Suprapubic skin (tissue), 4 donors: ENCODE measurements around the gene LCN10.

Experiments used
- EP300 ChIP-seq: sonication (generic); formaldehyde crosslinking; IDR thresholded peaks from one replicate; pipeline ENCODE4 v1.6.1; 2017; ENCODE audit warnings: antibody characterized with exemption
- POLR2A ChIP-seq, 2 donors: fragments of 450-650 bp; IDR thresholded peaks; one replicate each; pipeline ENCODE4 v1.6.1; 2017; ENCODE audit warnings: antibody characterized with exemption in 2 of 2, mild to moderate bottlenecking in 2 of 2, moderate library complexity in 2 of 2
- POLR2AphosphoS5 ChIP-seq, 3 donors: sonication (generic); formaldehyde crosslinking; IDR thresholded peaks; one replicate each; pipeline ENCODE4 v1.6.1; 2017; ENCODE audit warnings: antibody characterized with exemption in 3 of 3
- TF ChIP-seq, protein P1 (sequence below), 2 donors: fragments of 200-600 bp in 1 of 2; fragments of 450-650 bp in 1 of 2; sonication (generic) in 1 of 2; IDR thresholded peaks; one replicate each; pipeline ENCODE4 v1.5.1; 2016 to 2019; ENCODE audit warnings: antibody characterized with exemption in 2 of 2, mild to moderate bottlenecking in 1 of 2, moderate library complexity in 1 of 2

DNA sequence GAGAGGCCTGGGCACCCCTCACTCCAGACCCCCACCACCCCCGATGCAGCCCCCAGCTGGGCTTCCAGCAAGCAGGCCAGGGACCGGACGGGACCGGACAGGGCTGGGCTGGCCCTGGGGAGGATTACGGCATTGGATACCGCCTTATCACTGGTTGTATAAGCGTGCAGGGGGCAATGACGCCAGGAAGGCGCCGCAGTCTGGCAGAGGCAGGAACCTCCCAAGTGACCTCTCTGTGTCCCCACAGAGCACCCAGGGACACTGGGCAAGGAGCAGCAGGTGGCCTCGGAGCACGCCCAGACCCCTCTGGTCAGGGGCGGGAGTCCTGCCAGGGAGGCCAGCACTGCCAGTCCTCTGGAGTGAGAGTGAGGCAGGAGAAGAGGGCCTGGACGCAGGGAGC, 22.3 kb upstream of the LCN10 start:
- TF ChIP-seq, protein P1, sequence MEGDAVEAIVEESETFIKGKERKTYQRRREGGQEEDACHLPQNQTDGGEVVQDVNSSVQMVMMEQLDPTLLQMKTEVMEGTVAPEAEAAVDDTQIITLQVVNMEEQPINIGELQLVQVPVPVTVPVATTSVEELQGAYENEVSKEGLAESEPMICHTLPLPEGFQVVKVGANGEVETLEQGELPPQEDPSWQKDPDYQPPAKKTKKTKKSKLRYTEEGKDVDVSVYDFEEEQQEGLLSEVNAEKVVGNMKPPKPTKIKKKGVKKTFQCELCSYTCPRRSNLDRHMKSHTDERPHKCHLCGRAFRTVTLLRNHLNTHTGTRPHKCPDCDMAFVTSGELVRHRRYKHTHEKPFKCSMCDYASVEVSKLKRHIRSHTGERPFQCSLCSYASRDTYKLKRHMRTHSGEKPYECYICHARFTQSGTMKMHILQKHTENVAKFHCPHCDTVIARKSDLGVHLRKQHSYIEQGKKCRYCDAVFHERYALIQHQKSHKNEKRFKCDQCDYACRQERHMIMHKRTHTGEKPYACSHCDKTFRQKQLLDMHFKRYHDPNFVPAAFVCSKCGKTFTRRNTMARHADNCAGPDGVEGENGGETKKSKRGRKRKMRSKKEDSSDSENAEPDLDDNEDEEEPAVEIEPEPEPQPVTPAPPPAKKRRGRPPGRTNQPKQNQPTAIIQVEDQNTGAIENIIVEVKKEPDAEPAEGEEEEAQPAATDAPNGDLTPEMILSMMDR (IDR thresholded peaks at IDR 0.05) = no peak
- TF ChIP-seq POLR2A (IDR thresholded peaks at IDR 0.05) = no peak
- TF ChIP-seq POLR2AphosphoS5 (IDR thresholded peaks at IDR 0.05) = no peak
- no peak for TF ChIP-seq EP300
